Activated CD8-positive, alpha-beta T cell treated with anti-CD3 and anti-CD28 coated beads, Interleukin-2, amount 10 ng/mL, durations not matched to agents 7 days and 5 days (primary cell): Measurements from ENCODE around the gene SREBF1. TPM values are rescaled to one million over a fixed set of nuclear protein-coding genes. Genes with fewer than 3 reads are reported as not detected.

Experiments
- ATAC-seq: fragments of 150-1000 bp; cut with Tn5 transposase; one replicate; pipeline ENCODE4 v1.10.0; 2021; ENCODE audit warnings: moderate library complexity
- CTCF ChIA-PET: fragments of 350-600 bp; sonication (Branson Sonifier 250); formaldehyde crosslinking; loops from one replicate; lab custom pipeline; 2021; ENCODE audit warnings: antibody characterized with exemption; lab: Charles Lee
- POLR2A ChIA-PET: fragments of 350-600 bp; sonication (Branson Sonifier 250); formaldehyde crosslinking; loops from one replicate; lab custom pipeline; 2021; ENCODE audit warnings: antibody characterized with exemption; lab: Charles Lee
- DNase-seq: peaks from one replicate; pipeline ENCODE4 v3.0.0-alpha.2; 2020
- H3K27ac Mint-ChIP-seq: one replicate; pipeline ENCODE4 v1.8.0; 2021; ENCODE audit warnings: mild to moderate bottlenecking, mixed read lengths
- H3K27me3 Mint-ChIP-seq: one replicate; pipeline ENCODE4 v1.8.0; 2021; ENCODE audit warnings: low read depth, mixed read lengths
- H3K36me3 Mint-ChIP-seq: one replicate; pipeline ENCODE4 v1.8.0; 2021; ENCODE audit warnings: low read depth, mixed read lengths
- H3K4me1 Mint-ChIP-seq: one replicate; pipeline ENCODE4 v1.8.0; 2021; ENCODE audit warnings: low read depth, mixed read lengths
- H3K4me3 Mint-ChIP-seq: one replicate; pipeline ENCODE4 v1.8.0; 2021; ENCODE audit warnings: mild to moderate bottlenecking, mixed read lengths
- H3K9me3 Mint-ChIP-seq: one replicate; pipeline ENCODE4 v1.8.0; 2022; ENCODE audit warnings: mixed read lengths; ENCODE audit not compliant: insufficient read depth
- total RNA-seq, 2 experiments: library from RNA; stranded (reverse); gene quantifications; one replicate each; pipeline ENCODE4 v1.2.3, GENCODE V29; 2021

Gene SREBF1
- total RNA-seq, 2 experiments from 2014 or later: 212 to 254 TPM

GRCh38 chr17:17820463-17821158 lies 16.2 kb downstream of the SREBF1 start:
- Mint-ChIP-seq H3K36me3 (peaks cover 69% of the 10 kb centered on the region), H3K9me3 (no peaks in the 10 kb centered on the region), H3K4me3 (peak overlapping the region; percentile 83), H3K27me3 (no peaks in the 10 kb centered on the region), H3K4me1 (peaks cover 68% of the 10 kb centered on the region), H3K27ac (peak overlapping the region; percentile 81)
- ChIA-PET CTCF (interaction anchor here (0.6 to 3.7 kb wide), 8 partner anchors 8 to 99 kb away, joined by 3 to 24 read pairs (median 6); no protein-coding TSS in a partner anchor), POLR2A (interaction anchor here (0.8 to 6.8 kb wide), 7 partner anchors 13 to 35 kb away, joined by 3 to 35 read pairs (median 5); partner anchors contain the start of gene SREBF1)
- no peak for DNase-seq
- ATAC-seq: no peak

DNA sequence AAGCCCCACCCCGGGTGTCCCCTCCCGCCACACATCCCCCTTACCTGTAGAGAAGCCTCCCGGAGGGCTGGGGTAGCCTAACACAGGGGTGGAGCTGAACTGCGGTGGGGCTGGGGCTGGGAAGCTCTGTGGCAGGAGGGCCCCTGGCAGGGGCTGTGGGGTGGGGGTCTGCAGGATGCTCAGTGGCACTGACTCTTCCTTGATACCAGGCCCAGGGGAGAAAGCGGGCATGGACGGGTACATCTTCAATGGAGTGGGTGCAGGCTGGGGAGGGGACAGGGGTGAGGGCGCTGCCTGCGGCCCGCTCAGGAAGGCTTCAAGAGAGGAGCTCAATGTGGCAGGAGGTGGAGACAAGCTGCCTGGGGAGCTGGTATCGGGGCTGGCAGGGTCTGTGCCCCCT lies 16.7 kb downstream of the SREBF1 start:
- H3K27ac Mint-ChIP-seq: peak overlapping the region; percentile 73
- DNase-seq (no peak), ATAC-seq (no peak)
- no peaks in the 10 kb centered on the region for H3K9me3 Mint-ChIP-seq
- CTCF ChIA-PET: interaction anchor here (1.0 to 3.7 kb wide), 7 partner anchors 8 to 99 kb away, joined by 3 to 24 read pairs (median 9); no protein-coding TSS in a partner anchor
- peaks cover 63% of the 10 kb centered on the region for H3K4me1 Mint-ChIP-seq
- peaks cover 71% of the 10 kb centered on the region for H3K36me3 Mint-ChIP-seq
- H3K27me3 Mint-ChIP-seq: no peaks in the 10 kb centered on the region
- peak overlapping the region; percentile 83 for H3K4me3 Mint-ChIP-seq
- POLR2A ChIA-PET: interaction anchor here (0.8 to 6.8 kb wide), 6 partner anchors 14 to 35 kb away, joined by 3 to 35 read pairs (median 5); partner anchors contain the start of gene SREBF1

GRCh38 chr17:17819561-17819995 lies 17.2 kb downstream of the SREBF1 start:
- Mint-ChIP-seq H3K27ac (peak overlapping the region; percentile 73), H3K9me3 (no peaks in the 10 kb centered on the region), H3K4me3 (peak overlapping the region; percentile 83), H3K27me3 (no peaks in the 10 kb centered on the region), H3K4me1 (peaks cover 58% of the 10 kb centered on the region), H3K36me3 (peaks cover 76% of the 10 kb centered on the region)
- CTCF ChIA-PET: interaction anchor here (1.0 to 2.8 kb wide), 4 partner anchors 17 to 41 kb away, joined by 3 to 16 read pairs (median 12); no protein-coding TSS in a partner anchor
- POLR2A ChIA-PET: interaction anchor here (1.4 to 6.8 kb wide), 4 partner anchors 14 to 30 kb away, joined by 5 to 35 read pairs (median 14); partner anchors contain the start of gene SREBF1
- DNase-seq (peak; percentile 66), ATAC-seq (no peak)

- ChIA-PET POLR2A (interaction anchor here (1.3 to 6.8 kb wide), 4 partner anchors 17 to 36 kb away, joined by 3 to 35 read pairs (median 16); partner anchors contain the start of gene SREBF1), CTCF (interaction anchor here (2.1 to 2.4 kb wide), 2 partner anchors 30 to 36 kb away, joined by 9 to 16 read pairs; no protein-coding TSS in a partner anchor)
- Mint-ChIP-seq H3K4me1 (peaks cover 53% of the 10 kb centered on the region), H3K27ac (peak overlapping the region; percentile 73), H3K9me3 (no peaks in the 10 kb centered on the region), H3K36me3 (peaks cover 79% of the 10 kb centered on the region), H3K27me3 (no peaks in the 10 kb centered on the region), H3K4me3 (no peak overlapping the region)
- no peak for ATAC-seq
- no peak for DNase-seq
Measured at GRCh38 chr17:17819111-17819510, 17.7 kb downstream of the SREBF1 start.

DNA sequence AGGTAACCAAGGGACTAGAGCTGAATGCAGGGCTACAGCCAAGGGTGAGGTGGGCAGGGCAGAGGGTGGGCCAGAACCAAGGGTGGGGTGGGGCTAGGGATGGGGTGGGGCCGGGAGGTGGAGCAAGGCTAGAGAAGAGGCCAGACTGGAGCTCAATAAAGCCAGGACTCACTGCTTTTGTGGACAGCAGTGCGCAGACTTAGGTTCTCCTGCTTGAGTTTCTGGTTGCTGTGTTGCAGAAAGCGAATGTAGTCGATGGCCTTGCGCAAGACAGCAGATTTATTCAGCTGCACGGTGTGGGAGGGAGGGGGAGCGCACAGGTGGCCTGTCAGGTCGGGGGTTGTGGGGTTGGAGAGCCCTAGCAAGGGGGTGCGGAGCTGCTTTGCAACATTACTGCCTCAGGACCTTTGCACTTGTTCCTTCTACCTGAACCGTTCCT lies 18.7 kb downstream of the SREBF1 start:
- CTCF ChIA-PET: interaction anchor here (0.8 to 1.3 kb wide), 3 partner anchors 42 to 216 kb away, joined by 3 to 4 read pairs (median 3); no protein-coding TSS in a partner anchor

GRCh38 chr17:17817552-17817947 lies 19.2 kb downstream of the SREBF1 start:
- Mint-ChIP-seq H3K9me3 (no peaks in the 10 kb centered on the region), H3K27ac (no peak overlapping the region), H3K4me1 (peaks cover 51% of the 10 kb centered on the region), H3K36me3 (peaks cover 76% of the 10 kb centered on the region), H3K4me3 (no peak overlapping the region), H3K27me3 (no peaks in the 10 kb centered on the region)
- ChIA-PET POLR2A (interaction anchor here (0.5 to 6.8 kb wide), 6 partner anchors 10 to 38 kb away, joined by 3 to 35 read pairs (median 6); partner anchors contain the start of gene SREBF1), CTCF (interaction anchor here (1.1 to 1.3 kb wide), 2 partner anchors 102 to 216 kb away, joined by 3 to 4 read pairs; no protein-coding TSS in a partner anchor)
- ATAC-seq: no peak
- DNase-seq: no peak

More for the DNA sequence above, 18.7 kb downstream of the SREBF1 start:
- no peak overlapping the region for H3K27ac Mint-ChIP-seq
- H3K9me3 Mint-ChIP-seq: no peaks in the 10 kb centered on the region
- no peaks in the 10 kb centered on the region for H3K27me3 Mint-ChIP-seq
- DNase-seq: no peak
- peaks cover 51% of the 10 kb centered on the region for H3K4me1 Mint-ChIP-seq
- POLR2A ChIA-PET: interaction anchor here (0.5 to 6.8 kb wide), 6 partner anchors 11 to 37 kb away, joined by 3 to 35 read pairs (median 6); partner anchors contain the start of gene SREBF1
- H3K4me3 Mint-ChIP-seq: no peak overlapping the region
- no peak for ATAC-seq
- H3K36me3 Mint-ChIP-seq: peaks cover 77% of the 10 kb centered on the region

GRCh38 chr17:17816831-17817551 lies 19.8 kb downstream of the SREBF1 start:
- Mint-ChIP-seq H3K36me3 (peaks cover 70% of the 10 kb centered on the region), H3K27me3 (no peaks in the 10 kb centered on the region), H3K9me3 (no peaks in the 10 kb centered on the region), H3K4me1 (peaks cover 50% of the 10 kb centered on the region), H3K27ac (no peak overlapping the region), H3K4me3 (no peak overlapping the region)
- DNase-seq (no peak), ATAC-seq (no peak)
- ChIA-PET POLR2A (no interaction called here), CTCF (interaction anchor here (0.8 kb wide), 1 partner anchor 22 kb away, joined by 3 read pairs; no protein-coding TSS in a partner anchor)

GRCh38 chr17:17816240-17816814 lies 20.5 kb downstream of the SREBF1 start:
- POLR2A ChIA-PET: interaction anchor here (1.3 kb wide), 1 partner anchor 38 kb away, joined by 4 read pairs; no protein-coding TSS in a partner anchor
- ATAC-seq (no peak), DNase-seq (no peak)
- no peak overlapping the region for H3K27ac Mint-ChIP-seq
- H3K4me1 Mint-ChIP-seq: peaks cover 49% of the 10 kb centered on the region
- no peaks in the 10 kb centered on the region for H3K9me3 Mint-ChIP-seq
- no peak overlapping the region for H3K4me3 Mint-ChIP-seq
- CTCF ChIA-PET: interaction anchor here (0.8 kb wide), 1 partner anchor 23 kb away, joined by 3 read pairs; no protein-coding TSS in a partner anchor
- peaks cover 68% of the 10 kb centered on the region for H3K36me3 Mint-ChIP-seq
- no peaks in the 10 kb centered on the region for H3K27me3 Mint-ChIP-seq

GRCh38 chr17:17815436-17816200 lies 21.2 kb downstream of the SREBF1 start:
- CTCF ChIA-PET: interaction anchor here (1.1 to 1.3 kb wide), 2 partner anchors 45 to 104 kb away, joined by 4 read pairs; no protein-coding TSS in a partner anchor
- POLR2A ChIA-PET: interaction anchor here (1.3 kb wide), 1 partner anchor 39 kb away, joined by 4 read pairs; no protein-coding TSS in a partner anchor
- Mint-ChIP-seq H3K36me3 (peaks cover 68% of the 10 kb centered on the region), H3K27me3 (no peaks in the 10 kb centered on the region), H3K9me3 (no peaks in the 10 kb centered on the region), H3K4me3 (no peak overlapping the region), H3K27ac (no peak overlapping the region), H3K4me1 (peaks cover 45% of the 10 kb centered on the region)
- DNase-seq (no peak), ATAC-seq (no peak)

- DNase-seq: no peak
- H3K4me1 Mint-ChIP-seq: peaks cover 40% of the 10 kb centered on the region
- H3K36me3 Mint-ChIP-seq: peaks cover 68% of the 10 kb centered on the region
- POLR2A ChIA-PET: interaction anchor here (1.1 to 1.3 kb wide), 2 partner anchors 39 kb away, joined by 3 to 4 read pairs; no protein-coding TSS in a partner anchor
- no peaks in the 10 kb centered on the region for H3K27me3 Mint-ChIP-seq
- H3K4me3 Mint-ChIP-seq: no peak overlapping the region
- no peak overlapping the region for H3K27ac Mint-ChIP-seq
- no peaks in the 10 kb centered on the region for H3K9me3 Mint-ChIP-seq
- CTCF ChIA-PET: interaction anchor here (1.1 to 1.3 kb wide), 2 partner anchors 45 to 104 kb away, joined by 4 read pairs; no protein-coding TSS in a partner anchor
- no peak for ATAC-seq
Measured at GRCh38 chr17:17815062-17815406, 21.8 kb downstream of the SREBF1 start.
